ENCODE data around the gene MCC.
A peak's percentile ranks its signal among the peaks of the same experiment; 100 is the strongest.

The MCC gene

DNA sequence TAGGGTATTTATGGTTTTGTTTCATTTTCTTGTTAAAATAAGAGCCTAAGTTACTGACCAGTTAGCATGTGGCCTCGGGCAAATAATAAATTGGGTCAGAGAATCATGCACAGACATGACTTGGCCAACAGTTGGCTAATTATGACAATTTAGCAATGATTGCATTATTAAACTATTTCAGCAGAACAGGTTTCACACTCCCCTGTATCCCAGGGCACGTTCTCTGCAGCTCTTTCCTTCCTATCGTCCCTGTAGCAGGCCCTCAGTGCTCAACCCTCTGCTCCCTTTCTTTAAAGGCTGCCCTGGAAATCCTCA lies 221.4 kb downstream of the MCC start (continued):
- TF ChIP-seq, protein P1, sequence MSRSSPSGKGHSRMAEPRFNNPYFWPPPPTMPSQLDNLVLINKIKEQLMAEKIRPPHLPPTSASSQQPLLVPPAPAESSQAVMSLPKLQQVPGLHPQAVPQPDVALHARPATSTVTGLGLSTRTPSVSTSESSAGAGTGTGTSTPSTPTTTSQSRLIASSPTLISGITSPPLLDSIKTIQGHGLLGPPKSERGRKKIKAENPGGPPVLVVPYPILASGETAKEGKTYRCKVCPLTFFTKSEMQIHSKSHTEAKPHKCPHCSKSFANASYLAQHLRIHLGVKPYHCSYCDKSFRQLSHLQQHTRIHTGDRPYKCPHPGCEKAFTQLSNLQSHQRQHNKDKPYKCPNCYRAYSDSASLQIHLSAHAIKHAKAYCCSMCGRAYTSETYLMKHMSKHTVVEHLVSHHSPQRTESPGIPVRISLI (tag by site-specific recombination; IDR thresholded peaks at IDR 0.05), result 0 out of 2 replicates have a peak, but pooled peaks have one; percentile 2
- TF ChIP-seq ZNF37A (tag by site-specific recombination; IDR thresholded peaks at IDR 0.05), result no peak
- no peak for TF ChIP-seq ZFP37 (tag by site-specific recombination; IDR thresholded peaks at IDR 0.05)
- no peak for TF ChIP-seq ZNF433 (tag by site-specific recombination; IDR thresholded peaks at IDR 0.05; ENCODE audit: low read depth)
- TF ChIP-seq, protein P2, sequence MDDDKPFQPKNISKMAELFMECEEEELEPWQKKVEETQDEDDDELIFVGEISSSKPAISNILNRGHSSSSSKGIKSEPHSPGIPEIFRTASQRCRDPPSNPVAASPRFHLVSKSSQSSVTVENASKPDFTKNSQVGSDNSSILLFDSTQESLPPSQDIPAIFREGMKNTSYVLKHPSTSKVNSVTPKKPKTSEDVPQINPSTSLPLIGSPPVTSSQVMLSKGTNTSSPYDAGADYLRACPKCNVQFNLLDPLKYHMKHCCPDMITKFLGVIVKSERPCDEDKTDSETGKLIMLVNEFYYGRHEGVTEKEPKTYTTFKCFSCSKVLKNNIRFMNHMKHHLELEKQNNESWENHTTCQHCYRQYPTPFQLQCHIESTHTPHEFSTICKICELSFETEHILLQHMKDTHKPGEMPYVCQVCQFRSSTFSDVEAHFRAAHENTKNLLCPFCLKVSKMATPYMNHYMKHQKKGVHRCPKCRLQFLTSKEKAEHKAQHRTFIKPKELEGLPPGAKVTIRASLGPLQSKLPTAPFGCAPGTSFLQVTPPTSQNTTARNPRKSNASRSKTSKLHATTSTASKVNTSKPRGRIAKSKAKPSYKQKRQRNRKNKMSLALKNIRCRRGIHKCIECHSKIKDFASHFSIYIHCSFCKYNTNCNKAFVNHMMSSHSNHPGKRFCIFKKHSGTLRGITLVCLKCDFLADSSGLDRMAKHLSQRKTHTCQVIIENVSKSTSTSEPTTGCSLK (tag by site-specific recombination; IDR thresholded peaks at IDR 0.05), result no peak
- TF ChIP-seq ZNF585B (tag by site-specific recombination; IDR thresholded peaks at IDR 0.05), result no peak
- TF ChIP-seq SCRT1 (tag by site-specific recombination; IDR thresholded peaks at IDR 0.05; ENCODE audit: borderline replicate concordance), result peak; percentile 83
- no peak for TF ChIP-seq ZNF157 (tag by site-specific recombination; IDR thresholded peaks at IDR 0.05)

DNA sequence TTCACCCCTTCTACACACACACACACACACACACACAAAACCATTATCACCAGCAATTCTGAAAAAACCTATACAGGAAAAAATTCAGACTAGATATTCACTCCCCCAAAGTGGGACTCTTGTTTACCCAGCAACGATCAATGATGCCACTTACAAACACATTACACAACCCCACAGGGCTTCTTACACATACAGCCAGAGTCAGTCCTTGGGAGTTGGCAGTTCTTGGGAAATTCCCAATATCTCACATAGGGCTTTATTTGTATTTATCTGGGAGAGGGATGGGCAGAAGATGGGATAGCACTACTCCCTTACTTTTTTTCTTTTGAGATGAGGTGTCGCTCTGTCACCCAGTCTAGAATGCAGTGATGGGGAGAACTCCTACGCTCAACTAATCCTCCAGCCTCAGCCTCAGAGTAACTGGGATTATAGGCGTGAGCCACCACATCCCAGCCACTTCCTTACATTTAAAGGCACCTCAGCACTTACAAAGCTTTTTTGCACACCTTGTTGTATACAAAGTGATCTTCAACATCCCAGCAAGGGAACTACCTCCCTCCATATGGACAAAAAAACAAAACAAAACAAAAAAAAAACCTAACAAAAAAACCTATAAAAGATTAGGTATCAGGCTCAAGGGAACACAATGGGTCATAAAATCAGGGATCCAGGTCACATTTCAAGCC lies 221.9 kb downstream of the MCC start:
- Histone ChIP-seq H3K4me3 (ENCODE audit: low read depth, low read length) (no peak overlapping the region), H3K27ac (ENCODE audit: extremely low read depth, low read depth, low read length) (peak overlapping the region; percentile 37), H3K36me3 (ENCODE audit: control insufficient read depth in 2 of 2, insufficient read depth in 1 of 2, low read length in 2 of 2) (no peaks in the 10 kb centered on the region), H3K4me1 (ENCODE audit: control insufficient read depth, insufficient read depth, low read length) (peaks cover 49% of the 10 kb centered on the region), H3K9me3 (ENCODE audit: control insufficient read depth, insufficient read depth, low read depth, low read length) (no peaks in the 10 kb centered on the region)
- ChIA-PET CTCF (interaction anchor here (0.5 kb wide), 1 partner anchor 25 kb away, joined by 4 read pairs; no protein-coding TSS in a partner anchor), POLR2A (interaction anchor here (0.6 kb wide), 1 partner anchor 845 kb away, joined by 3 read pairs; no protein-coding TSS in a partner anchor)
- TF ChIP-seq, protein P3, sequence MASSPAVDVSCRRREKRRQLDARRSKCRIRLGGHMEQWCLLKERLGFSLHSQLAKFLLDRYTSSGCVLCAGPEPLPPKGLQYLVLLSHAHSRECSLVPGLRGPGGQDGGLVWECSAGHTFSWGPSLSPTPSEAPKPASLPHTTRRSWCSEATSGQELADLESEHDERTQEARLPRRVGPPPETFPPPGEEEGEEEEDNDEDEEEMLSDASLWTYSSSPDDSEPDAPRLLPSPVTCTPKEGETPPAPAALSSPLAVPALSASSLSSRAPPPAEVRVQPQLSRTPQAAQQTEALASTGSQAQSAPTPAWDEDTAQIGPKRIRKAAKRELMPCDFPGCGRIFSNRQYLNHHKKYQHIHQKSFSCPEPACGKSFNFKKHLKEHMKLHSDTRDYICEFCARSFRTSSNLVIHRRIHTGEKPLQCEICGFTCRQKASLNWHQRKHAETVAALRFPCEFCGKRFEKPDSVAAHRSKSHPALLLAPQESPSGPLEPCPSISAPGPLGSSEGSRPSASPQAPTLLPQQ (tag by site-specific recombination; IDR thresholded peaks at IDR 0.05), result no peak
- TF ChIP-seq ZNF837 (tag by site-specific recombination; IDR thresholded peaks at IDR 0.05), result no peak
- TF ChIP-seq ZNF48 (tag by site-specific recombination; IDR thresholded peaks at IDR 0.05), result no peak
- no peak for TF ChIP-seq ZNF221 (tag by site-specific recombination; IDR thresholded peaks at IDR 0.05; ENCODE audit: borderline replicate concordance)
- no peak for TF ChIP-seq ZNF138 (tag by site-specific recombination; IDR thresholded peaks at IDR 0.05; ENCODE audit: borderline replicate concordance)
- no peak for TF ChIP-seq SCRT2 (tag by site-specific recombination; IDR thresholded peaks at IDR 0.05)
- no peak for TF ChIP-seq ZNF548 (tag by site-specific recombination; IDR thresholded peaks at IDR 0.05)
- TF ChIP-seq, protein P4, sequence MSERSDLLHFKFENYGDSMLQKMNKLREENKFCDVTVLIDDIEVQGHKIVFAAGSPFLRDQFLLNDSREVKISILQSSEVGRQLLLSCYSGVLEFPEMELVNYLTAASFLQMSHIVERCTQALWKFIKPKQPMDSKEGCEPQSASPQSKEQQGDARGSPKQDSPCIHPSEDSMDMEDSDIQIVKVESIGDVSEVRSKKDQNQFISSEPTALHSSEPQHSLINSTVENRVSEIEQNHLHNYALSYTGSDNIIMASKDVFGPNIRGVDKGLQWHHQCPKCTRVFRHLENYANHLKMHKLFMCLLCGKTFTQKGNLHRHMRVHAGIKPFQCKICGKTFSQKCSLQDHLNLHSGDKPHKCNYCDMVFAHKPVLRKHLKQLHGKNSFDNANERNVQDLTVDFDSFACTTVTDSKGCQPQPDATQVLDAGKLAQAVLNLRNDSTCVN (tag by site-specific recombination; optimal IDR thresholded peaks at IDR 0.05), result no peak
- no peak for TF ChIP-seq ZBTB21 (tag by site-specific recombination; IDR thresholded peaks at IDR 0.05)
- no peak for TF ChIP-seq ZNF621 (tag by site-specific recombination; IDR thresholded peaks at IDR 0.05)
- TF ChIP-seq, protein P1 (tag by site-specific recombination; IDR thresholded peaks at IDR 0.05), result 0 out of 2 replicates have a peak, but pooled peaks have one; percentile 28
- TF ChIP-seq, protein P5, sequence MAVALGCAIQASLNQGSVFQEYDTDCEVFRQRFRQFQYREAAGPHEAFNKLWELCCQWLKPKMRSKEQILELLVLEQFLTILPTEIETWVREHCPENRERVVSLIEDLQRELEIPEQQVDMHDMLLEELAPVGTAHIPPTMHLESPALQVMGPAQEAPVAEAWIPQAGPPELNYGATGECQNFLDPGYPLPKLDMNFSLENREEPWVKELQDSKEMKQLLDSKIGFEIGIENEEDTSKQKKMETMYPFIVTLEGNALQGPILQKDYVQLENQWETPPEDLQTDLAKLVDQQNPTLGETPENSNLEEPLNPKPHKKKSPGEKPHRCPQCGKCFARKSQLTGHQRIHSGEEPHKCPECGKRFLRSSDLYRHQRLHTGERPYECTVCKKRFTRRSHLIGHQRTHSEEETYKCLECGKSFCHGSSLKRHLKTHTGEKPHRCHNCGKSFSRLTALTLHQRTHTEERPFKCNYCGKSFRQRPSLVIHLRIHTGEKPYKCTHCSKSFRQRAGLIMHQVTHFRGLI (tag by site-specific recombination; IDR thresholded peaks at IDR 0.05), result no peak
- no peak for TF ChIP-seq ZFP3 (tag by site-specific recombination; IDR thresholded peaks at IDR 0.05; ENCODE audit: low read depth)
- no peak for TF ChIP-seq ZFP41 (tag by site-specific recombination; IDR thresholded peaks at IDR 0.05; ENCODE audit: borderline replicate concordance)
- no peak for TF ChIP-seq ZNF335 (tag by site-specific recombination; conservative IDR thresholded peaks at IDR 0.05)
- TF ChIP-seq GLIS1 (tag by site-specific recombination; IDR thresholded peaks at IDR 0.05), result peak; percentile 78
- TF ChIP-seq ZNF354C (tag by site-specific recombination; IDR thresholded peaks at IDR 0.05; ENCODE audit: borderline replicate concordance, low read depth), result no peak
- no peak for TF ChIP-seq ZNF514 (tag by site-specific recombination; IDR thresholded peaks at IDR 0.05)
